GM21786 (cell line): ENCODE data around the gene OR5D14.

Experiments
- ATAC-seq: cut with Tn5 transposase; IDR thresholded peaks from one replicate; pipeline ENCODE4 v1.9.1; 2021; ENCODE audit not compliant: unreplicated experiment

Gene OR5D14

GRCh38 chr11:55795256-55795655 lies at the start of gene OR5D14:
TSS of gene OR5D14 (plus strand) at chr11:55795556. CDS start at chr11:55795556, 0 bp downstream.
- no peak for ATAC-seq

- no peak for ATAC-seq
Measured at GRCh38 chr11:55773138-55773537, 22.2 kb upstream of the OR5D14 start, which contains the start of gene OR5D13. TSS of gene OR5D13 (plus strand) at chr11:55773438. CDS start at chr11:55773438, 0 bp downstream.

DNA sequence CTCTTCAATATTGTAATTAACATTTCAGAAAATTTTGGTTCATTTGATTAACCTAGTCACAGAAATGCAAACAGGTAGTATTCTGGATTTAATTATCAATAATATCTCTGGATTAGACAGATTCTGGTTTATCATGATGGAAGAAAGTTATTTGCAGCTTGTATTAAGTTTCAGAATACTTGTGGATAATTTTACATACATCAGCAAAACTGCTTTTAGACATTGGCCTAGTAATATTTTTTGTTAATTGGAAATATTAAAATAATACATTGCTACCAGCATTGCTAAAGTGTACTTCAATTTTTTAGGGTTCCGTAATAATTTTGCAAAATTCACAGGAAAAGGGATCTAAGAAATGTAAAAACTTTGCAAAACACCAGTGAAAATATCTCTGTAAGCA lies 3.8 kb upstream of the OR5D14 start:
- no peak for ATAC-seq

GRCh38 chr11:55793321-55793720 lies 2.0 kb upstream of the OR5D14 start:
- no peak for ATAC-seq

DNA sequence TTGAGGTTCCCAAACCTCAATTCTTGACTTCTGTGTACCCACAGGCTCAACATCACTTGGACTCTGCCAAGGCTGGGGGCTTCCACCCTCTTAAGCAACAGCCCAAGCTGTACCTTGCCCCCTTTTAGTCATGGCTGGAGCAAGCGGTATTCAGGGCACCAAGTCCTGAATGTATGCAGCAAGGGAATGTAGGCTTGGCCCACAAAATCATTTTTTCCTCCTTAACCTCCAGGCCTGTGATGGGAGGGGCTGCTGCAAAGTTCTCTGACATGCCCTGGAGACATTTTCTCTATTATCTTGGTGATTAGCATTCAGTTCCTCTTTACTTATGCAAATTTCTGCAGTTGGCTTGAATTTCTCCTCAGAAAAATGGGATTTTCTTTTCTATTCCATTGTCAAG lies 10.9 kb downstream of the OR5D14 start:
- ATAC-seq, result no peak

GRCh38 chr11:55811067-55811466 lies 15.7 kb downstream of the OR5D14 start, which contains the start of gene OR5L1:
TSS of gene OR5L1 (plus strand) at chr11:55811367. CDS start at chr11:55811467, 100 bp downstream.
- ATAC-seq, result no peak

DNA sequence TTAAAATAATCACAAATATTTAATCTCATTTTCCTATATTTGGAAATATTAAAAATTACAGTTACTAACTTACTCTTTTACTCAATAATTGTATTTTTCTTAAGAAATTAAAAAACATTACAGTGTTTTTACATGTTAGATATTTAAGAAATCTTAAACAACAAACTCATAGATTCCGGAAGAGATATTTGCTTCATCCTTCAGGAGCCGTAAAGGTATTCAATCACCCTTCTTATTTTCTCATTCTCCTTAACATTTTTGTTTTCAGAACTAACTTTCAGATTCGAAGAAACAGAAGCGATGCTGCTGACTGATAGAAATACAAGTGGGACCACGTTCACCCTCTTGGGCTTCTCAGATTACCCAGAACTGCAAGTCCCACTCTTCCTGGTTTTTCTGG lies 24.0 kb downstream of the OR5D14 start, which contains the start of gene OR5D18:
Gene OR5D18, plus strand, starts transcription at position 301 of the 400 bp plus-strand sequence. Its CDS starts 0 bp downstream, at position 301.
- ATAC-seq, result no peak

- ATAC-seq, result no peak
Measured at GRCh38 chr11:55826919-55827318, 31.6 kb downstream of the OR5D14 start, which contains the start of gene OR5L2. TSS of gene OR5L2 (plus strand) at chr11:55827219. CDS start at chr11:55827219, 0 bp downstream.

DNA sequence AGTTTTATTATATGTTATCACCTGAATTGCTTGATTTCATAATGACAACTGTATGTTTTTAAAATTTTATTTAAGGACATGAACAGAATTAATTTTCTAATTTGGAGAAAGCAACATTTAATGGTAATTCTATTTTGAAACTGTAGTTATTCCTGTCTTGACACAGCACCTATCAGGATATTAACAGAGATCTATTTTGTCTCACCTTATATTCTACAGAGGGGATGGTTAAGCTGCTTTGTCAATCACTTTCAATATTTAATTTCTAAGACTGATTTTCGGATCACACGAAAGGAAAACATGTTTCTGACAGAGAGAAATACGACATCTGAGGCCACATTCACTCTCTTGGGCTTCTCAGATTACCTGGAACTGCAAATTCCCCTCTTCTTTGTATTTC lies 43.1 kb downstream of the OR5D14 start, which contains the start of gene OR5D16:
Gene OR5D16, plus strand, starts transcription at position 301 of the 400 bp plus-strand sequence. Its CDS starts 0 bp downstream, at position 301.
- no peak for ATAC-seq
